NCI-H510A treated with DMSO at 0.1 percent for 48 hours (cell line): ENCODE data around the gene NTRK3.

Source experiments
- DNase-seq: peaks from one replicate; lab custom pipeline; 2025; lab: John Stamatoyannopoulos, UW

Gene NTRK3

GRCh38 chr15:87818756-87819155 is 437.8 kb downstream of the NTRK3 start:
- DNase-seq: no peak

- DNase-seq: no peak
Measured at GRCh38 chr15:87817553-87817952, 439.0 kb downstream of the NTRK3 start.

- DNase-seq: no peak
Measured at GRCh38 chr15:87816811-87817210, 439.7 kb downstream of the NTRK3 start.

GRCh38 chr15:87816016-87816415 is 440.5 kb downstream of the NTRK3 start:
- DNase-seq: no peak
